Measurements from ENCODE around the gene CPNE4. TPM values are rescaled to one million over a fixed set of nuclear protein-coding genes. Genes with fewer than 3 reads are reported as not detected.

The CPNE4 gene
- total RNA-seq, 2 experiments from 2014 or later: not detected

- CTCF ChIA-PET: interaction anchor here (1.6 kb wide), 1 partner anchor 18 kb away, joined by 3 read pairs; no protein-coding TSS in a partner anchor
These were observed 488.4 kb downstream of the CPNE4 start for GRCh38 chr3:131546441-131546840.

GRCh38 chr3:131544557-131544956 lies 490.3 kb downstream of the CPNE4 start:
- H3K27me3 Mint-ChIP-seq (ENCODE audit: low read depth): peaks cover 22% of the 10 kb centered on the region
- no peak overlapping the region for H3K27ac Mint-ChIP-seq
- intact Hi-C loops (cut with micrococcal nuclease): no loop called here
- no peaks in the 10 kb centered on the region for H3K36me3 Mint-ChIP-seq (ENCODE audit: low read depth)
- no peak for DNase-seq
- H3K4me3 Mint-ChIP-seq: no peak overlapping the region
- CTCF ChIA-PET: no interaction called here
- H3K4me1 Mint-ChIP-seq (ENCODE audit: low read depth): no peaks in the 10 kb centered on the region
- no peaks in the 10 kb centered on the region for H3K9me3 Mint-ChIP-seq

More at GRCh38 chr3:131546441-131546840, 488.4 kb downstream of the CPNE4 start:
- H3K4me3 Mint-ChIP-seq: no peak overlapping the region
- H3K36me3 Mint-ChIP-seq (ENCODE audit: low read depth): no peaks in the 10 kb centered on the region
- no peak overlapping the region for H3K27ac Mint-ChIP-seq
- peaks cover 24% of the 10 kb centered on the region for H3K27me3 Mint-ChIP-seq (ENCODE audit: low read depth)
- H3K9me3 Mint-ChIP-seq: no peaks in the 10 kb centered on the region
- H3K4me1 Mint-ChIP-seq (ENCODE audit: low read depth): no peaks in the 10 kb centered on the region
- no peak for DNase-seq
- intact Hi-C loops (cut with micrococcal nuclease): no loop called here

DNA sequence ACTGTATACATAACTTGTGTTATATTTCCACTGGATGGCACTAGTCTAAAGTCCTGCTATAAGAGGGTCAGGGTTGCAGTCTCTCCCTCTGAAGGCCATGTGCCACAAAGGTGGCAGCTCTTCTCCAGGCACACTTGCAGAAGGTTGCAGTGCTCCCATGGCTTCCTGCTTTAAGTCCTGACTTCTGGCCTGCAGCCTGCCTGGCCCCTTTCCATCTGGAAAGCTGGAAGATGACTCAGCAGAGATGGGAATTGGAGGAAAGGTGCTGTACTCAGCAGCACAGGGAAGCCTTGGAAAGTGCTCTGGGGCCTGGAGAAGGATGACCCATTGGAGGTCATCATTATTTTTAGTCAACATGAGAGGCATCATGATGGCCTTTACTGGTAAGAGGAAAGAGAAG lies 491.1 kb downstream of the CPNE4 start:
- peaks cover 19% of the 10 kb centered on the region for H3K27me3 Mint-ChIP-seq (ENCODE audit: low read depth)
- CTCF ChIA-PET: no interaction called here
- H3K36me3 Mint-ChIP-seq (ENCODE audit: low read depth): no peaks in the 10 kb centered on the region
- no peak for DNase-seq
- H3K4me1 Mint-ChIP-seq (ENCODE audit: low read depth): no peaks in the 10 kb centered on the region
- intact Hi-C loops (cut with micrococcal nuclease): no loop called here
- no peak overlapping the region for H3K27ac Mint-ChIP-seq
- H3K9me3 Mint-ChIP-seq: no peaks in the 10 kb centered on the region
- no peak overlapping the region for H3K4me3 Mint-ChIP-seq

GRCh38 chr3:131541288-131541687 lies 493.5 kb downstream of the CPNE4 start:
- no peak overlapping the region for H3K27ac Mint-ChIP-seq
- no peaks in the 10 kb centered on the region for H3K9me3 Mint-ChIP-seq
- no peak for DNase-seq
- H3K27me3 Mint-ChIP-seq (ENCODE audit: low read depth): peaks cover 12% of the 10 kb centered on the region
- CTCF ChIA-PET: no interaction called here
- H3K4me1 Mint-ChIP-seq (ENCODE audit: low read depth): no peaks in the 10 kb centered on the region
- no peak overlapping the region for H3K4me3 Mint-ChIP-seq
- intact Hi-C loops (cut with micrococcal nuclease): no loop called here
- H3K36me3 Mint-ChIP-seq (ENCODE audit: low read depth): no peaks in the 10 kb centered on the region

GRCh38 chr3:131540821-131541220 lies 494.0 kb downstream of the CPNE4 start:
- Mint-ChIP-seq H3K36me3 (ENCODE audit: low read depth) (no peaks in the 10 kb centered on the region), H3K4me1 (ENCODE audit: low read depth) (no peaks in the 10 kb centered on the region), H3K27ac (no peak overlapping the region), H3K9me3 (no peaks in the 10 kb centered on the region), H3K4me3 (no peak overlapping the region), H3K27me3 (ENCODE audit: low read depth) (peaks cover 15% of the 10 kb centered on the region)
- intact Hi-C loops (cut with micrococcal nuclease): no loop called here
- CTCF ChIA-PET: interaction anchor here (0.7 to 1.1 kb wide), 2 partner anchors 9 to 521 kb away, joined by 3 read pairs; no protein-coding TSS in a partner anchor
- no peak for DNase-seq

GRCh38 chr3:131540143-131540542 lies 494.7 kb downstream of the CPNE4 start:
- no peak for DNase-seq
- no peaks in the 10 kb centered on the region for H3K4me1 Mint-ChIP-seq (ENCODE audit: low read depth)
- no peak overlapping the region for H3K4me3 Mint-ChIP-seq
- no peaks in the 10 kb centered on the region for H3K36me3 Mint-ChIP-seq (ENCODE audit: low read depth)
- H3K27ac Mint-ChIP-seq: no peak overlapping the region
- intact Hi-C loops (cut with micrococcal nuclease): no loop called here
- no peaks in the 10 kb centered on the region for H3K9me3 Mint-ChIP-seq
- CTCF ChIA-PET: interaction anchor here (0.7 to 1.1 kb wide), 2 partner anchors 10 to 520 kb away, joined by 3 read pairs; no protein-coding TSS in a partner anchor
- peaks cover 13% of the 10 kb centered on the region for H3K27me3 Mint-ChIP-seq (ENCODE audit: low read depth)

DNA sequence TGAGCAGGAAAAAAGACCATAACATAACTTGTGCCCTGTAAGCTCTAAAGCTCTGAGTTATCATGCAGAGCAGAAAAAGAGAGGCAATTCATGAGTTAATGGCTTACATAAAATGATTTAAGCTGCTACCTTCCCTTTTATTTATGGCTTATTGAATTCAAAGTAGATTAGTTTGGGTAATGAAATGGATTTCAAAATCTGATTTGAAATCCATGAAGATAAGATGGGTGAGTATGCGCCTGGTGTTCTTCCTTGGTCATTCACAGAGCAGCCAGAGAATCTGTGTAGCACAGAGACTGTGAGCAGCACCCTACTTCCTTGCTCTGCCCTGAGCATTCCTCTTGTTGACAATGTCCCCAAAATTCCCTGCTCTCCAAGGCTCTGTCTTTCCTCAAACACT lies 495.8 kb downstream of the CPNE4 start:
- Mint-ChIP-seq H3K27me3 (ENCODE audit: low read depth) (peaks cover 10% of the 10 kb centered on the region), H3K9me3 (no peaks in the 10 kb centered on the region)

DNA sequence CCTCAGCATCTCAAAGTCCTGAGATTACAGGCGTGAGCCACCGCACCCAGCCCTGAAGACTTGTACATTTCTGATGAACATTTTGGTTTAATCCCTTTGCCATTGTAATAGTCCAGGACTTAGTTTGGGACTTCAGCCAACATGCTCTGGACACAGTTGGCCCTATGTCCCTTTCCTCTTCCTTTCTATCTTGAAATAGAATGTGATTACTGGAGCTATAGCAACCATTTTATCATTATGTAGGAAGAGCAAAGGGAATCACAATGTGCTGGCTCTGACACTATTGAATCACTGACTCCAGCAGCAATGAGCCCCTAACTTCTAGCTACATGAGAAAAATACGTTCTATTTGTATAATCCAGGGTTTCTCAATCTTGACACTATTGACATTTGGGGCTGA lies 497.3 kb downstream of the CPNE4 start:
- H3K27me3 Mint-ChIP-seq (ENCODE audit: low read depth): peaks cover 11% of the 10 kb centered on the region
- no peak overlapping the region for H3K27ac Mint-ChIP-seq
- CTCF ChIA-PET: no interaction called here
- no peaks in the 10 kb centered on the region for H3K36me3 Mint-ChIP-seq (ENCODE audit: low read depth)
- no peak overlapping the region for H3K4me3 Mint-ChIP-seq
- no peaks in the 10 kb centered on the region for H3K4me1 Mint-ChIP-seq (ENCODE audit: low read depth)
- intact Hi-C loops (cut with micrococcal nuclease): no loop called here
- H3K9me3 Mint-ChIP-seq: no peaks in the 10 kb centered on the region
- DNase-seq: no peak

More for the DNA sequence above, 495.8 kb downstream of the CPNE4 start:
- no peak for DNase-seq
- no peak overlapping the region for H3K27ac Mint-ChIP-seq
- CTCF ChIA-PET: no interaction called here
- no peaks in the 10 kb centered on the region for H3K36me3 Mint-ChIP-seq (ENCODE audit: low read depth)
- intact Hi-C loops (cut with micrococcal nuclease): no loop called here
- H3K4me1 Mint-ChIP-seq (ENCODE audit: low read depth): no peaks in the 10 kb centered on the region
- H3K4me3 Mint-ChIP-seq: no peak overlapping the region

GRCh38 chr3:131535596-131535995 lies 499.2 kb downstream of the CPNE4 start:
- Mint-ChIP-seq H3K4me3 (no peak overlapping the region), H3K36me3 (ENCODE audit: low read depth) (no peaks in the 10 kb centered on the region), H3K4me1 (ENCODE audit: low read depth) (no peaks in the 10 kb centered on the region), H3K27ac (no peak overlapping the region), H3K27me3 (ENCODE audit: low read depth) (peaks cover 21% of the 10 kb centered on the region), H3K9me3 (no peaks in the 10 kb centered on the region)
- intact Hi-C loops (cut with micrococcal nuclease): no loop called here
- DNase-seq: no peak
- CTCF ChIA-PET: no interaction called here

DNA sequence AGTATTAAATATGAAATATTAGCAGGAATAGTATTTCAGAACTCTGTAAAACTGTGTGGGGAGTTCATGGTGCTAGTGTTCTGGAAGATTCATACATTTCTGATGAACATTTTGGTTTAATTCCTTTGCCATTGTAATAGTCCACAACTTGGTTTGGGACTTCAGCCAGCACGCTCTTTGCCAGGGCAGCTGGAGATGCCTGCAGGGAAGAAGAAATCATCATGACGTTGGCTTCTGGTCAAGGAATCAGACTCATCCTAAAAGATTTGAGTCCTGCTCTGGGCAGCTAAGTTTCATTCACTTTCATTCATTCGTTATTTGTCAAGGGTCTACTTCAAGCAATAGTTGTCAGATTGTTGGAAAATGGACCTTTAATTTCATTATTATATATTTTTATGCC lies 499.7 kb downstream of the CPNE4 start:
- Mint-ChIP-seq H3K9me3 (no peaks in the 10 kb centered on the region), H3K27me3 (ENCODE audit: low read depth) (peaks cover 24% of the 10 kb centered on the region), H3K27ac (no peak overlapping the region), H3K36me3 (ENCODE audit: low read depth) (no peaks in the 10 kb centered on the region), H3K4me3 (no peak overlapping the region), H3K4me1 (ENCODE audit: low read depth) (no peaks in the 10 kb centered on the region)
- CTCF ChIA-PET: no interaction called here
- no peak for DNase-seq
- intact Hi-C loops (cut with micrococcal nuclease): no loop called here

DNA sequence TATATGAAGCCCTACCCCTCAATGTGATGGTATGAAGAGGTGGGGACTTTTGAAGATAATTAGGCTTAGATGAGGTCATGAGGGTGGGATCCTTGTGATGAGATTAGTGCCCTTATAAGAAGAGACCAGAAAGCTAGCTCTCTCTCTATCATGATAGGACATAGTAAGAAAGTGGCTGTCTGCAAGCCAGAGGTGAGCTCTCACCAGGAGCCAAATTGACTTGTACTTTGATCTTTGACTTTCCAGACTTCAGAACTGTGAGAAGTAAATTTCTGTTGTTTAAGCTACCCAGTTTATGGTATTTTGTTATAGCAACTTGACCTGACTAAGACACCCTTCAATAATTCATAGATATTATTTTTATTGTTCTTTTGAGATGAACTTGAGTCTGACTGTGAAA lies 502.2 kb downstream of the CPNE4 start:
- no peaks in the 10 kb centered on the region for H3K4me1 Mint-ChIP-seq (ENCODE audit: low read depth)
- no peak overlapping the region for H3K4me3 Mint-ChIP-seq
- H3K27me3 Mint-ChIP-seq (ENCODE audit: low read depth): peaks cover 32% of the 10 kb centered on the region
- no peaks in the 10 kb centered on the region for H3K9me3 Mint-ChIP-seq
- CTCF ChIA-PET: no interaction called here
- no peak overlapping the region for H3K27ac Mint-ChIP-seq
- H3K36me3 Mint-ChIP-seq (ENCODE audit: low read depth): no peaks in the 10 kb centered on the region
- DNase-seq: no peak
- intact Hi-C loops (cut with micrococcal nuclease): no loop called here

DNA sequence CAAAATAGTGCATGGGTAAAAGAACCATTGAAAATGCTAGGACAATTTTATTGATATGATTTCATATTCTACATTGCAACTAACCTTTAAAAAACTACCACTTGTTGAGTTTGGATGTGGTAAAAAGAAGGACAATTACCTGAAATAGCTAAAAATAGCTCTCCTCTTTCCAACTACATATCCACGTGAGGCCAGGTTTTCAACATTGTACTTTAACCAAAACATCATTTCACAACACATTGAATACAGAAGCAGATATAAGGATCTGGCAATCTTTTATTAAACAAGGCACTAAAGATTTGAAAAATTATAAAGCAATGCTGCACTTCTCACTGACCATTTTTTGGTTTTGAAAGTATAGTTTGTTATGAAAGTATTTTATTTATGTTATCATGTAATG lies 504.0 kb downstream of the CPNE4 start:
- DNase-seq: no peak
- Mint-ChIP-seq H3K4me3 (no peak overlapping the region), H3K36me3 (ENCODE audit: low read depth) (no peaks in the 10 kb centered on the region), H3K27me3 (ENCODE audit: low read depth) (peaks cover 38% of the 10 kb centered on the region), H3K27ac (no peak overlapping the region), H3K9me3 (no peaks in the 10 kb centered on the region), H3K4me1 (ENCODE audit: low read depth) (no peaks in the 10 kb centered on the region)
- CTCF ChIA-PET: no interaction called here
- intact Hi-C loops (cut with micrococcal nuclease): no loop called here

- intact Hi-C loops (cut with micrococcal nuclease): no loop called here
- Mint-ChIP-seq H3K36me3 (ENCODE audit: low read depth) (no peaks in the 10 kb centered on the region), H3K4me1 (ENCODE audit: low read depth) (no peaks in the 10 kb centered on the region), H3K27ac (no peak overlapping the region), H3K4me3 (no peak overlapping the region), H3K9me3 (no peaks in the 10 kb centered on the region), H3K27me3 (ENCODE audit: low read depth) (peaks cover 41% of the 10 kb centered on the region)
- DNase-seq: no peak
- CTCF ChIA-PET: interaction anchor here (0.6 kb wide), 1 partner anchor 279 kb away, joined by 3 read pairs; no protein-coding TSS in a partner anchor
These were observed 504.4 kb downstream of the CPNE4 start for GRCh38 chr3:131530388-131530787.
